GM12872 (cell line): ENCODE results near the gene PEX5L.

Source experiments
- TF ChIP-seq, protein P1 (sequence below): IDR thresholded peaks from 3 replicates; pipeline ENCODE4 v1.5.1; 2011; ENCODE audit warnings: low read depth, mild to moderate bottlenecking, low read length, moderate library complexity; ENCODE audit not compliant: insufficient read depth

Gene PEX5L

DNA sequence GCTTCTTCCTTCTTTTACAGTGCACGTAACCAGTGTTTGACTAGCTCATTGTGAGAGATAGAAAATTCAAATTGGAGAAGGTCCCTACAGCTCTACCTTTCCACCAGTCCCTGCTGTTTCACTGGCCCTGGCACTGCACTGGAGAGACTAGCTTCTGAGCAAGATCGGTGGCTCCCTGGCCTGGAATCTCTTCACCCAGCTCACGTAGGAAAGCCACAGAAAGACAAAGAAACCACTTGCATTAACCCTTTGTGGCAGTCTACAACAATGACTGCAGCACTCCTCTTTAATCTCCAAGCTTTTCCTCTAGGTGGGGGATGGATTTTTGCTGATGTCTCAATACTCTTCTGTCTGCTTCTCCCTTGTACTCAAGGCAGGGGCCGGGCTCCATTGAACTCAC is 155.9 kb downstream of the PEX5L start:
- TF ChIP-seq, protein P1, sequence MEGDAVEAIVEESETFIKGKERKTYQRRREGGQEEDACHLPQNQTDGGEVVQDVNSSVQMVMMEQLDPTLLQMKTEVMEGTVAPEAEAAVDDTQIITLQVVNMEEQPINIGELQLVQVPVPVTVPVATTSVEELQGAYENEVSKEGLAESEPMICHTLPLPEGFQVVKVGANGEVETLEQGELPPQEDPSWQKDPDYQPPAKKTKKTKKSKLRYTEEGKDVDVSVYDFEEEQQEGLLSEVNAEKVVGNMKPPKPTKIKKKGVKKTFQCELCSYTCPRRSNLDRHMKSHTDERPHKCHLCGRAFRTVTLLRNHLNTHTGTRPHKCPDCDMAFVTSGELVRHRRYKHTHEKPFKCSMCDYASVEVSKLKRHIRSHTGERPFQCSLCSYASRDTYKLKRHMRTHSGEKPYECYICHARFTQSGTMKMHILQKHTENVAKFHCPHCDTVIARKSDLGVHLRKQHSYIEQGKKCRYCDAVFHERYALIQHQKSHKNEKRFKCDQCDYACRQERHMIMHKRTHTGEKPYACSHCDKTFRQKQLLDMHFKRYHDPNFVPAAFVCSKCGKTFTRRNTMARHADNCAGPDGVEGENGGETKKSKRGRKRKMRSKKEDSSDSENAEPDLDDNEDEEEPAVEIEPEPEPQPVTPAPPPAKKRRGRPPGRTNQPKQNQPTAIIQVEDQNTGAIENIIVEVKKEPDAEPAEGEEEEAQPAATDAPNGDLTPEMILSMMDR, result no peak

DNA sequence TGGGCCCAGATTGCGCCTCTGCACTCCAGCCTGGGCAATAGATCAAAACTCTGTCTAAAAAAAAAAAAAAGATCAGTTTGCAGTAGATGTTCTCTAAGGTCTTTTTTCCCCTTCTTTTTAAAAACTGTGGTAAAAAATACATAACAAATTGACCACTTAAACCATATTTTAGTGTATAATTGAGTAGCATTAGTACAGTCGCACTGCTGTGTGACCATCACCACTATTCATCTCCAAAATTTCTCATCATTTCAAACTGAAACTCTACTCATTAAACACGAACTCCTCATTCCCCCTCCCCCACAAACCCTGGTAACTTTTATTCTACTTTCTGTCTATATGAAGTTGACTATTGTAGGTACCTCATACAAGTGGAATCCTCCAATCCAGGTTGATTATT is 160.3 kb downstream of the PEX5L start:
- TF ChIP-seq, protein P1, result no peak

DNA sequence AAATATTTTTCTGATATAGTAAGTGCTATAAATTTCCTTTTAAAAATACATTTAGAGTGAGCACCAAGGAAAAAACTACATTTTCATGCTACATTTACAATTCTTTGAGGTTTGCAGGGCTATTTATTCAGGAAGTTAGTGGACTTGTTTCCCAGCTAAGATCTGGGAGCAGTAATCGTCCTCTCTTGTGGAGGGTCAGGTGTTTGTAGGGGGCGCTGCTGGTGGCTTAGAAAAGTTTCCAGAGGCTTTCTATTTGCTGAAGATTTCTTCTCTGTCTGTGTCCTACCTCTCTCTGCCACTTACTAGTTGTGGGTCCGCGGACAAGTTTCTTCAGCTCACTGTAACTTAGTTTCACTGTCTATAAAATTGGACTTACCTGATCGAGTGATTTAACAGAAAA is 163.9 kb downstream of the PEX5L start:
- TF ChIP-seq, protein P1, result no peak

DNA sequence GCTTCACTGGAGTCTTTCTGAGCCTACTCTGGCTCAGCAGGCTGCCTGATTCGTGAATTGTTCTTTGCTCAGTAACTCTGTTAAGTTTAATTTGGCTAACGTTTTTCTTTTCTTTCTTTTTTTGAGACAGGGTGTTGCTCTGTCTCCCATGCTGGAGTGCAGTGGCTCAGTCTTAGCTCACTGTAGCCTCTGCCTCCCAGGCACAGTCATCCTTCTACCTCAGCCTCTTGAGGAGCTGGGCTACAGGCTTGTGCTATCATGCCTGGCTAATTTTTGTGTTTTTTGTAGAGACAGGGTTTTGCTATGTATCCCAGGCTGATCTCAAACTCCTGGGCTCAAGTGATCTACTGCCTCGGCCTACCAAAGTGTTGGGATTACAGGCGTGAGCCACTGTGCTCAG is 165.0 kb downstream of the PEX5L start:
- TF ChIP-seq, protein P1, result no peak

DNA sequence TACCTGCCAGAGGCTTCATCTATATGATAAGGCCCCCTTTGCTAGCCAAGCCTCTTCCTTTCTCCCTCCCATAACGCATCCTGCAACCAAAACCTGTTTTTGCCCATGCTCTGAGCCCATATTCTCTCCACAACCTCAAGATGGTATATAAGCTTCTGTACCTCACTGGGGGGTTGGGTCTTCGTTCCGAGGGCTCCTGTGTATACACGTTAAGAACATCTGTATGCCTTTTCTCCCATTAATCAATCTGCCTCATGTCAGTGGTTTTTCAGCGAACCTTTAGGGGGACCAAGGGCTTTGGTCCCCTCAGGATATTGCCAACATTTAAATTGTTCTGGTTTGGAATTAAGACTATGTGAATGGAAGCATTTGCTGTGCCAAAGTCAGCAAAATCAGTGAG is 168.0 kb downstream of the PEX5L start:
- TF ChIP-seq, protein P1, result no peak

DNA sequence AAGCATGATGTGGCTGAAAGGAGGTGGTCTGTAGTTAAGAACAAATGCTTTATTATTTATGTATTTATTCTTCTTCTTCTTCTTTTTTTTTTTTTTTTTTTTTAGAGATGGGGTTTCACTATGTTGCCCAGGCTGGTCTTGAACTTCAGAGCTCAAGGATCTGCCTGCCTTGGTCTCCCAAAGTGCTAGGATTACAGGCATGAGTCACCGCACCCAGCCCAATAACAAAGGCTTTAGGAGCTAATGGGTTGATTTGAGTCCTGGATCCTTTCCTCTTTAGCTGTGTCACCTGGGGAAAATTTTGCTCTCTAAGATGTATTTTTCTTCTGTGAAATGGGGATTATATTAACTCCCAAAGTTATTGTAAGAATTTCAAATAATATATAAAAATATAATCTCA is 168.8 kb downstream of the PEX5L start:
- TF ChIP-seq, protein P1, result no peak

DNA sequence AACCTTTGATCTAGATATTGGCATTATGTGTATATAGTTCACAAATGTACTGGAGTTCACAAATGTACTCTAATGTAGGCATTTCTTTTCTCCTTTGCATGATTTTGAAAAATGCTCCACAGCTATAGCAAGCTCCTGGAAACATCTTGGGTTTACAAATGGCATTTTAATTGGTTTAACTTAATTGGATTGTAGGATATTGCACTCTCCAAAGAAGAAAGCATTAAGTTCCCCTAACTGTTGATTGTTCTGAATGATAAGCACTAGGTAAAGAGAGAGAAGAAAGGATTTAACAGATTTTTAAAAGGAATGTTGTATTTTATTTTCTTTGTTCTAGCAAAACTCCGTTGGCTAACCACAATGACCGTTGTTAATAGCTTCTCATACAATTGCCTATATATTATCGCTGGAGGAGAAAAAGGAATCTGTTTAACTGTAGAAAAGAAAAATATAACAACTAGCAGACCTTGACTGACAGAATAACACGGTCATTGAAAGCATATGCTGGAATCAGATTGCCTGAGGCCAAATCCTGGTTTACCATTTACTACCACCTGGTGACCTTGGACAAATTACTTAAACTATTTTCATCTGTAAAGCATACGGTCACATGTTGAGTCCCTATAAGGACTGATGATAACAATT is 170.8 kb downstream of the PEX5L start:
- TF ChIP-seq, protein P1, result no peak
